ENCODE data around the gene OR6F1. TPM values are rescaled to one million over a fixed set of nuclear protein-coding genes. Genes with fewer than 3 reads are reported as not detected.
"Not testable (repeated sequence)": the region's sequence is repeated elsewhere in the genome, so short reads cannot be mapped to it uniquely, and the experiment has no call there.

Gene OR6F1
- polyA plus RNA-seq, result not detected

- H3K9me3 Mint-ChIP-seq, result no peaks in the 10 kb centered on the region
- no peaks in the 10 kb centered on the region for H3K4me1 Mint-ChIP-seq
- H3K4me3 Mint-ChIP-seq, result no peak within 1 kb of the TSS
- no peak within 1 kb of the TSS for H3K27ac Mint-ChIP-seq
- H3K27me3 Mint-ChIP-seq, result peaks cover 2% of the 10 kb centered on the region
- H3K36me3 Mint-ChIP-seq, result no peaks in the 10 kb centered on the region
Measured at GRCh38 chr1:247716546-247716945, at the start of gene OR6F1. Gene OR6F1, minus strand, starts transcription at chr1:247716646. Its CDS starts 3,891 bp downstream, at chr1:247712755.

GRCh38 chr1:247760456-247760855 is 44.0 kb upstream of the OR6F1 start, which contains the start of gene OR1C1:
Gene OR1C1, minus strand, starts transcription at chr1:247760556. Its CDS starts 2,150 bp downstream, at chr1:247758406.
- no peaks in the 10 kb centered on the region for H3K4me1 Mint-ChIP-seq

GRCh38 chr1:247754311-247754710 is 37.9 kb upstream of the OR6F1 start:
- H3K4me1 Mint-ChIP-seq, H3K27ac Mint-ChIP-seq, H3K36me3 Mint-ChIP-seq, H3K27me3 Mint-ChIP-seq, H3K4me3 Mint-ChIP-seq, H3K9me3 Mint-ChIP-seq: not testable (repeated sequence)

More at GRCh38 chr1:247760456-247760855, 44.0 kb upstream of the OR6F1 start, which contains the start of gene OR1C1:
- H3K36me3 Mint-ChIP-seq, result no peaks in the 10 kb centered on the region
- no peak within 1 kb of the TSS for H3K27ac Mint-ChIP-seq
- H3K27me3 Mint-ChIP-seq, result no peaks in the 10 kb centered on the region
- peaks cover 0 to 6% (median 4%) of the 10 kb centered on the region in 3 donors for H3K9me3 Mint-ChIP-seq
- no peak within 1 kb of the TSS for H3K4me3 Mint-ChIP-seq

- no peaks in the 10 kb centered on the region for H3K4me1 Mint-ChIP-seq
- H3K36me3 Mint-ChIP-seq, result no peaks in the 10 kb centered on the region
- H3K27me3 Mint-ChIP-seq, result peaks cover 1% of the 10 kb centered on the region
- H3K27ac Mint-ChIP-seq, result no peak overlapping the region
- H3K4me3 Mint-ChIP-seq, result no peak overlapping the region
- peaks cover 0 to 9% (median 0%) of the 10 kb centered on the region in 3 donors for H3K9me3 Mint-ChIP-seq
Measured at GRCh38 chr1:247749870-247750269, 33.4 kb upstream of the OR6F1 start.

DNA sequence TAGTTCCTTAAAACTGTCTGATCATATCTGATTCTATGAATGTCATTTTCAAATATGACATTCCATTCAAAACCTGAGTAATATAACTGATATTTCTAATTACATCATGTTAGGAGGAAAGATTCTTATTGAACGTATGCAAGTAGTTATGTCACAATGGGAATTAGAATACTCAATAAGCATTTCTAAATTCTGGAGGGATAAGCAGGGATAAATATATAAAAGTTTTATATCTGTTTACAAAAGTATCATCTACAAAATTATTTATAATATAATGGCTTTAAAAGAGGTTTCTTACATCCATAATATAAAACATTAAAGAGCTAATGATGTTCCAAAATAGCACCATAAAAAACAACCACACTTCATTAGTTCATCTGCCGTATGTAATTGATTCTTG is 31.6 kb upstream of the OR6F1 start, which contains the start of gene OR14A2:
Gene OR14A2 (minus strand): TSS at position 101 of the 400 bp plus-strand sequence.
- no peaks in the 10 kb centered on the region for H3K4me1 Mint-ChIP-seq
- H3K36me3 Mint-ChIP-seq, result peaks cover 1% of the 10 kb centered on the region
- no peak within 1 kb of the TSS for H3K4me3 Mint-ChIP-seq

DNA sequence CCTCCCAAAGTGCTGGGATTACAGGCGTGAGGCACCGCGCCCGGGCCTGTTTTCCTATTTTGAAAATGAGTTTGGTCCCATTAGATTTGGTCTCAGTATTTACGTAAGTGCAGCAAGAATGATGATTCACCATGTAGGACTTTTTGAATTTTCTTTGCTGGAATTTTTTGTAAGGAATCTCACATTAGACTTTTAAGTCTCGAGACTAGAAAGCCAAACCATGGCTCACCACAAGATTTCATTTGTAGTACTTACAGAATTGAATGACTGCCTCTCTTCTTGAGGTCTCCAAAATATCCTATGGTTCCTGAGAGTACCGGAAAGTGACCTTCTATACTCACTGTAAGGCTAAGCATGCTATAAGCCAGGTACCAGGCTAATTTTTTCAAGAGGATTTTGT is 31.2 kb upstream of the OR6F1 start:
- H3K9me3 Mint-ChIP-seq, result peaks cover 0 to 7% (median 0%) of the 10 kb centered on the region in 3 donors
- H3K27ac Mint-ChIP-seq, result no peak overlapping the region
- no peak overlapping the region for H3K4me3 Mint-ChIP-seq
- peaks cover 1% of the 10 kb centered on the region for H3K36me3 Mint-ChIP-seq
- peaks cover 1% of the 10 kb centered on the region for H3K27me3 Mint-ChIP-seq
- no peaks in the 10 kb centered on the region for H3K4me1 Mint-ChIP-seq

More for the DNA sequence above, 31.6 kb upstream of the OR6F1 start, which contains the start of gene OR14A2:
- Mint-ChIP-seq H3K27me3 (peaks cover 1% of the 10 kb centered on the region), H3K9me3 (peaks cover 0 to 7% (median 0%) of the 10 kb centered on the region in 3 donors), H3K27ac (no peak within 1 kb of the TSS)

GRCh38 chr1:247746391-247746935 is 30.0 kb upstream of the OR6F1 start:
- Mint-ChIP-seq H3K36me3 (peaks cover 1% of the 10 kb centered on the region), H3K4me1 (no peaks in the 10 kb centered on the region), H3K27ac (peak overlapping the region in 1 of 3 donors; percentile 26), H3K9me3 (peaks cover 0 to 2% (median 0%) of the 10 kb centered on the region in 3 donors), H3K27me3 (peaks cover 1% of the 10 kb centered on the region), H3K4me3 (no peak overlapping the region)

DNA sequence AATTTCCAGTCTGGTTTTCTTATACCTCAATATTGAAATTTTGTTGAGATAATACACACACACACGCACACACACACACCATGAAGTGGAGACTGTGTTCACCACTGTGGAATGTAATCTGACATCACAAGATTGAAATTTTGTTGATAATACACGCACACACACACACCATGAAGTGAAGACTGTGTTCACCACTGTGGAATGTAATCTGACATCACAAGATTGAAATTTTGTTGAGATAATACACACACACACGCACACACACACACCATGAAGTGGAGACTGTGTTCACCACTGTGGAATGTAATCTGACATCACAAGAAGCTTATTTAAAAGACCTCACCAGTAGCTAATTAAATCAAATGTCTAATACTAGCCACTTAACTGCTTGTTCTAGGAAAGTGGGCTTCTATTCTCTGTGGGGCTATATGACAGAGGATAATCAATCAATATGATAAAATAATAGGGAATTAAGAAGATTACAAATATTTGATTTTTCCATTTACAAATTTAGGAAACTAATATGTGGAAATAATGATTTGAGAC is 25.8 kb upstream of the OR6F1 start:
- H3K27me3 Mint-ChIP-seq, H3K27ac Mint-ChIP-seq, H3K36me3 Mint-ChIP-seq, H3K4me3 Mint-ChIP-seq, H3K9me3 Mint-ChIP-seq, H3K4me1 Mint-ChIP-seq: not testable (repeated sequence)

- peaks cover 1% of the 10 kb centered on the region for H3K36me3 Mint-ChIP-seq
- peaks cover 3% of the 10 kb centered on the region for H3K27me3 Mint-ChIP-seq
- H3K27ac Mint-ChIP-seq, result no peak overlapping the region
- H3K4me3 Mint-ChIP-seq, result no peak overlapping the region
- no peaks in the 10 kb centered on the region for H3K4me1 Mint-ChIP-seq
- H3K9me3 Mint-ChIP-seq, result no peaks in the 10 kb centered on the region
Measured at GRCh38 chr1:247741756-247742155, 25.3 kb upstream of the OR6F1 start.

DNA sequence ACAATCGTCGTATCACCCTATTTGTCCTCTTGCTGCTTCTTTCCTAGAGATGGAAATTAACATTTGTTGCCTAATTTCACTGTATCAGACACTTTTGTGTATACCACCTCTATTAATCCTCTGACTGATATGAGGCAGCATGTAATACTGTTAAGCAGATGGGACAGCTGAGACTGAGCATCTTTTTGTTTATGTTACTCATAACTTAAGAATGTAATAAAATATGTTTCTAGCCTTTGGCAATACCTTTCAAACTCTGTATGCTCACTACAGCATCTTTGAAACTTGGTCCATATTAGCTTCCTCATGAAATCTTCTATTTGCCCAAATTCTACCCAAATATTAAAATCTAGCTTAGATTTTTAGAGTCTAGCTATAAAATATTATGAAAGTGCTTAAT is 24.3 kb upstream of the OR6F1 start:
- Mint-ChIP-seq H3K27ac (no peak overlapping the region), H3K27me3 (peaks cover 3% of the 10 kb centered on the region), H3K4me1 (no peaks in the 10 kb centered on the region), H3K4me3 (no peak overlapping the region), H3K36me3 (peaks cover 2% of the 10 kb centered on the region), H3K9me3 (no peaks in the 10 kb centered on the region)

GRCh38 chr1:247738315-247738714 is 21.9 kb upstream of the OR6F1 start, which contains the start of gene OR14K1:
Gene OR14K1, plus strand, starts transcription at chr1:247738615. Its CDS starts 0 bp downstream, at chr1:247738615.
- Mint-ChIP-seq H3K27me3 (peaks cover 3% of the 10 kb centered on the region), H3K36me3 (peaks cover 1% of the 10 kb centered on the region), H3K4me1 (no peaks in the 10 kb centered on the region), H3K4me3 (no peak within 1 kb of the TSS), H3K27ac (peak within 1 kb of the TSS in 1 of 3 donors; percentile 38), H3K9me3 (no peaks in the 10 kb centered on the region)

DNA sequence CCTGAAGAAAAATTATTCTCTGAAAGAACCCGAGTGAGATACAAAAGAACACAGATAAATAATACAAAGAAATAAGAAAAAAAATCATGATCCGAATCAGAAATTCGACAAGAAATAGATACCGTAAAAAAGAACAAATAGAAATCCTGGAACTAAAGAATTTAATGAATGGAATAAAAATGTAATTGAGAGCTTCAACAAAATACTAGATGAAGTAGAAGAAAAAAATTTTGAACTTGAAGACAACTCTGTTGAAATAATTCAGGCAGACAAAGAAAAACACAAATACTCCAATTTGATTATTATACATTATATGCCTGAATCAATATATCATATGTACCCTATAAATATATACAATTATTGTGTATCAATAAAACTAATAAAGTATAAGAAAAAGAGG is 4.8 kb upstream of the OR6F1 start:
- Mint-ChIP-seq H3K27me3 (peaks cover 2% of the 10 kb centered on the region), H3K9me3 (peaks cover 0 to 2% (median 0%) of the 10 kb centered on the region in 3 donors), H3K4me3 (no peak overlapping the region), H3K4me1 (no peaks in the 10 kb centered on the region), H3K36me3 (no peaks in the 10 kb centered on the region), H3K27ac (no peak overlapping the region)

GRCh38 chr1:247713753-247714152 is 2.7 kb downstream of the OR6F1 start:
- Mint-ChIP-seq H3K4me1 (peaks cover 0 to 2% (median 0%) of the 10 kb centered on the region in 3 donors), H3K36me3 (no peaks in the 10 kb centered on the region), H3K9me3 (peaks cover 0 to 4% (median 0%) of the 10 kb centered on the region in 3 donors), H3K4me3 (no peak overlapping the region), H3K27ac (no peak overlapping the region), H3K27me3 (peaks cover 2% of the 10 kb centered on the region)

- not testable (repeated sequence) for H3K4me3 Mint-ChIP-seq, H3K9me3 Mint-ChIP-seq, H3K36me3 Mint-ChIP-seq, H3K27me3 Mint-ChIP-seq, H3K27ac Mint-ChIP-seq, H3K4me1 Mint-ChIP-seq
Measured at GRCh38 chr1:247710681-247711080, 5.8 kb downstream of the OR6F1 start.

DNA sequence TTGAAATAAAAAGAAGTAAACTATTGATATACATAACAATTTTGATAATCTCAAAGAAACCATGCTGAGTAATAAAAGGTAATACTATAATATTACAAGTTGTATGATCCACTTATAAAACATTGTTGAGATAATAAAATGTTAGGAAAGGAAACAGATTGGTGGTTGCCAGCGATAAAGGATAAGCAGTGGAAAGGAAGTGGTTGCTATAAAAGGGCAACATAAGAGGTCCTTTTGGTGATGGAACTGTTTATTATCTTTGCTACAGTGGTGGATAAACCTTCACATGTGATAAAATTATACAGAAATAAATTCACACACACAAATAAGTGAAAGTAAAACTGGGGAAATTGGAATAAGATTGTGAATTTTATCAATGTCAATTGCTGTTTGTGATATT is 15.1 kb downstream of the OR6F1 start:
- Mint-ChIP-seq H3K4me1 (no peaks in the 10 kb centered on the region), H3K27ac (no peak overlapping the region), H3K9me3 (peaks cover 1 to 4% (median 3%) of the 10 kb centered on the region in 3 donors), H3K27me3 (no peaks in the 10 kb centered on the region), H3K36me3 (peaks cover 2% of the 10 kb centered on the region), H3K4me3 (no peak overlapping the region)
